NCI-H128 (cell line): Measurements from ENCODE around the gene DHX16.
"Not testable (repeated sequence)": the region's sequence is repeated elsewhere in the genome, so short reads cannot be mapped to it uniquely, and the experiment has no call there.

Experiments
- DNase-seq: peaks from one replicate; lab custom pipeline; 2025; ENCODE audit not compliant: unreplicated experiment; lab: John Stamatoyannopoulos, UW

The DHX16 gene

GRCh38 chr6:30672445-30673253 is at the start of gene DHX16:
Gene DHX16, minus strand, starts transcription at chr6:30673006. Its CDS starts 165 bp downstream, at chr6:30672841.
- peak; percentile 75 for DNase-seq

GRCh38 chr6:30722025-30722279 is 49.1 kb upstream of the DHX16 start:
- not testable (repeated sequence) for DNase-seq

- DNase-seq: peak; percentile 72
Measured at GRCh38 chr6:30721198-30722024, 48.6 kb upstream of the DHX16 start.

- peak; percentile 22 for DNase-seq
Measured at GRCh38 chr6:30720738-30721197, 48.0 kb upstream of the DHX16 start.

GRCh38 chr6:30719791-30720737 is 47.3 kb upstream of the DHX16 start, which contains the start of gene TUBB:
Gene TUBB, plus strand, starts transcription at chr6:30720352. Its CDS starts 155 bp downstream, at chr6:30720507.
- DNase-seq: peak; percentile 94

GRCh38 chr6:30719356-30719755 is 46.5 kb upstream of the DHX16 start:
- no peak for DNase-seq

GRCh38 chr6:30717845-30718720 is 45.3 kb upstream of the DHX16 start:
- not testable (repeated sequence) for DNase-seq

- peak; percentile 100 for DNase-seq
Measured at GRCh38 chr6:30717129-30717844, 44.5 kb upstream of the DHX16 start, which contains the start of gene MDC1. Gene MDC1, minus strand, starts transcription at chr6:30717281. Its CDS starts 2,106 bp downstream, at chr6:30715175.

- no peak for DNase-seq
Measured at GRCh38 chr6:30716879-30717128, 44.0 kb upstream of the DHX16 start.

- DNase-seq: no peak
Measured at GRCh38 chr6:30714263-30714662, 41.5 kb upstream of the DHX16 start.

GRCh38 chr6:30712441-30712945 is 39.7 kb upstream of the DHX16 start:
- DNase-seq: no peak

- DNase-seq: no peak
Measured at GRCh38 chr6:30711758-30712380, 39.1 kb upstream of the DHX16 start.

- DNase-seq: no peak
Measured at GRCh38 chr6:30709101-30709868, 36.5 kb upstream of the DHX16 start.

GRCh38 chr6:30707281-30707850 is 34.6 kb upstream of the DHX16 start:
- peak; percentile 39 for DNase-seq

- DNase-seq: no peak
Measured at GRCh38 chr6:30705620-30706019, 32.8 kb upstream of the DHX16 start.

GRCh38 chr6:30703821-30704220 is 31.0 kb upstream of the DHX16 start:
- DNase-seq: no peak

- no peak for DNase-seq
Measured at GRCh38 chr6:30703011-30703410, 30.2 kb upstream of the DHX16 start.

- DNase-seq: no peak
Measured at GRCh38 chr6:30700340-30700739, 27.5 kb upstream of the DHX16 start.
